Measurements from ENCODE around the gene TMEM238L. TPM values are rescaled to one million over a fixed set of nuclear protein-coding genes. Genes with fewer than 3 reads are reported as not detected.

The TMEM238L gene
- total and polyA plus RNA-seq, 11 donors = not detected

DNA sequence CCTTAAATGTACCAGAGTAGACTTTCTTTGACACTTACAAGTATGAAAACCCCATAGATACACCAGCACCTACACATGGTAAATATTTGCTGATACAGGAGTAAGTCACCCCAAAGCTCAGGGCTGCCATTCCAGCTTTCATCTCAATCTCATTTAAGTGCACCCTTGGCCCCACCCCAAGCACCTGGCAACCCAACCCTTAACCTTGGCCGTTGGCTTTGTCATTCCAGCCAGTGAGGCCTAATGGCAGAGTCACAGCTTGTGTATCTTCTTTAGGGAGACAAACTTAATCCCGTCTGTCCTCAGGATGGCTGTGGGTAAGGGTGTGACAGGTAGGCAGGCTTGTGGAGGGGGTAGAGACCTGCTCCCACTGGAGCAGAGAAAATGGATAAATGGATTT, 42.6 kb downstream of the TMEM238L start:
- no peak for DNase-seq
- peaks cover 0 to 9% (median 0%) of the 10 kb centered on the region in 12 donors for H3K9me3 ChIP-seq
- H3K27ac ChIP-seq = no peak overlapping the region
- 68 to 80% (median 76%) methylated on average over 2 of the region's 2 CpGs for WGBS, 4 donors
- no peak overlapping the region for H3K4me3 ChIP-seq
- TF ChIP-seq POLR2A (IDR thresholded peaks at IDR 0.05) = no peak
- TF ChIP-seq, protein P1, sequence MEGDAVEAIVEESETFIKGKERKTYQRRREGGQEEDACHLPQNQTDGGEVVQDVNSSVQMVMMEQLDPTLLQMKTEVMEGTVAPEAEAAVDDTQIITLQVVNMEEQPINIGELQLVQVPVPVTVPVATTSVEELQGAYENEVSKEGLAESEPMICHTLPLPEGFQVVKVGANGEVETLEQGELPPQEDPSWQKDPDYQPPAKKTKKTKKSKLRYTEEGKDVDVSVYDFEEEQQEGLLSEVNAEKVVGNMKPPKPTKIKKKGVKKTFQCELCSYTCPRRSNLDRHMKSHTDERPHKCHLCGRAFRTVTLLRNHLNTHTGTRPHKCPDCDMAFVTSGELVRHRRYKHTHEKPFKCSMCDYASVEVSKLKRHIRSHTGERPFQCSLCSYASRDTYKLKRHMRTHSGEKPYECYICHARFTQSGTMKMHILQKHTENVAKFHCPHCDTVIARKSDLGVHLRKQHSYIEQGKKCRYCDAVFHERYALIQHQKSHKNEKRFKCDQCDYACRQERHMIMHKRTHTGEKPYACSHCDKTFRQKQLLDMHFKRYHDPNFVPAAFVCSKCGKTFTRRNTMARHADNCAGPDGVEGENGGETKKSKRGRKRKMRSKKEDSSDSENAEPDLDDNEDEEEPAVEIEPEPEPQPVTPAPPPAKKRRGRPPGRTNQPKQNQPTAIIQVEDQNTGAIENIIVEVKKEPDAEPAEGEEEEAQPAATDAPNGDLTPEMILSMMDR (IDR thresholded peaks at IDR 0.05) = no peak
- H3K4me1 ChIP-seq = no peaks in the 10 kb centered on the region
- no peaks in the 10 kb centered on the region for H3K36me3 ChIP-seq
- no peaks in the 10 kb centered on the region for H3K27me3 ChIP-seq
- ATAC-seq = no peak
- intact Hi-C loops (cut with DNase I) = no loop called here

DNA sequence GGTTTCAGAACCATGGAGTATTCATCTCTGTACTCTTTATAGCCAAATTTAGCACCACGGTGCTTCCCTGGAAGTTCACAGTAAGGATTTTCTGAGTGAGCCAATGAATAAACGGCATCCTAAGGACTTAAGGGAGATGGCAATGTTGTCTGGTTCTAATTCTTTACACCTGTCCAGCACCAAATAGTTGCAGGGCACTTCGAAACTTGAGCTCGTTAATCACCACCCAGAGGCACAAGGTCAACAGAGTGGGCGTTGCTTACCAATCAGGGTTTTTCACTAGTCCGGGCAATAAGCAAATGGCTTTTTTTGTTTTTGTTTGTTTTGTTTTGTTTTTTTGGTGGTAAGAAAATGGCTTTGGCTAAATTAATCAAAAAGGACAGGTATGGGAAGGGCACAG, 45.8 kb downstream of the TMEM238L start:
- Histone ChIP-seq H3K4me3 (no peak overlapping the region), H3K36me3 (no peaks in the 10 kb centered on the region), H3K9me3 (no peaks in the 10 kb centered on the region), H3K27ac (no peak overlapping the region), H3K27me3 (no peaks in the 10 kb centered on the region), H3K4me1 (peaks cover 0 to 6% (median 0%) of the 10 kb centered on the region in 12 donors)
- ATAC-seq = no peak
- intact Hi-C loops (cut with DNase I) = loop anchor here in 1 of 10 donors (5.0 kb wide), 1 partner anchor 79 kb away; the partner anchor contains the start of gene PIRT
- WGBS, 4 donors = 85 to 92% (median 89%) methylated on average over 6 of the region's 6 CpGs
- TF ChIP-seq, protein P1 (IDR thresholded peaks at IDR 0.05) = no peak
- no peak for TF ChIP-seq POLR2A (IDR thresholded peaks at IDR 0.05)
- no peak for DNase-seq

DNA sequence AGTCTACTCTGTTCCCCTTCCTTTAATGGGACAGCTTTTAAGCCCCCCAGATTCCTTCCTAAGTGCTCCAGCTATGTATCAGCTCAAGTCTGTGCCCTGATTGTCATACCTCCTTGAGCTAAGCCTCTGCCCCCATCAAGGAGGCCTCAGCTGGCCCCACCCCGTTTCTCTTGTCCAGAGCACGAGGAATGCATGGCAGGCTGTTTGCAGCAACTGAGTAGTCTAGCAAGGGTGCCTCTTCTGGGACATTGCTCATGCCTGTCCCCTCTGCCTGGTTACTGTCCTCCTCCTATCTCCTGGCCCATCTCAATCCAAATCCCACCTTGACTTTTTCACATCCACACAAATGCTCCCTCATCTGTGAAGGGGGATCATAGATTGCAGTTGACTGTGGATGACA, 46.3 kb downstream of the TMEM238L start:
- Histone ChIP-seq H3K36me3 (no peaks in the 10 kb centered on the region), H3K27ac (no peak overlapping the region), H3K27me3 (no peaks in the 10 kb centered on the region), H3K4me3 (no peak overlapping the region), H3K4me1 (peaks cover 0 to 6% (median 0%) of the 10 kb centered on the region in 12 donors), H3K9me3 (no peaks in the 10 kb centered on the region)
- DNase-seq (no peak), ATAC-seq (no peak)
- intact Hi-C loops (cut with DNase I) = loop anchor here in 1 of 10 donors (5.0 kb wide), 1 partner anchor 80 kb away; the partner anchor contains the start of gene PIRT
- 65 to 77% (median 67%) methylated on average over 2 of the region's 2 CpGs for WGBS, 4 donors
- TF ChIP-seq POLR2A (IDR thresholded peaks at IDR 0.05) = no peak
- TF ChIP-seq, protein P1 (IDR thresholded peaks at IDR 0.05) = no peak

DNA sequence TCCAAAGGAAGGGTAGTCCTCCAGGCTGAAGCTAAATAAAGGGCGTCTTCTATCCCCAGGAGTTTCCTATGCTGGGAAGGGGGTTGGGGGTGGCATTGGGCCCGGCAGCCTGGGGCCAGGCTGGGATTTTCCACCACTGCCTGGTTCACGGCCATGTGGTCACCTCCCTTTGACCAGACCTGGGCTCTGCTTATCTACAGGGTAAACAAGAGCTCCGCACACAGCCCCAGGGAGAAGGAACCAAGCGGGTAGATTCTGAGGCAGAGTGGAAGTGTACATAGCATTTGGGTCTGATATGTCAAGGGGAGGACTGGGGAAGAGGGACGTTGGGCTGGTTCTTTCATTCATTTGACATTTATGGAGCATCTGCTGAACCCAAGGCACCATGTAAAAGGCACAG, 46.8 kb downstream of the TMEM238L start:
- H3K4me1 ChIP-seq = peaks cover 0 to 6% (median 0%) of the 10 kb centered on the region in 12 donors
- no peak for TF ChIP-seq POLR2A (IDR thresholded peaks at IDR 0.05)
- TF ChIP-seq, protein P1 (IDR thresholded peaks at IDR 0.05) = no peak
- intact Hi-C loops (cut with DNase I) = loop anchor here in 1 of 10 donors (5.0 kb wide), 1 partner anchor 80 kb away; the partner anchor contains the start of gene PIRT
- no peaks in the 10 kb centered on the region for H3K9me3 ChIP-seq
- DNase-seq (no peak), ATAC-seq (no peak)
- H3K4me3 ChIP-seq = no peak overlapping the region
- H3K36me3 ChIP-seq = no peaks in the 10 kb centered on the region
- H3K27ac ChIP-seq = no peak overlapping the region
- H3K27me3 ChIP-seq = no peaks in the 10 kb centered on the region
- 78 to 88% (median 84%) methylated on average over 5 to 6 of the region's 6 CpGs for WGBS, 4 donors
